ENCODE data around the gene TRDMT1. TPM values are rescaled to one million over a fixed set of nuclear protein-coding genes. Genes with fewer than 3 reads are reported as not detected.

The TRDMT1 gene
- total and polyA plus RNA-seq, 2 experiments from 2014 or later, result 3.9 to 10.1 TPM

- no peaks in the 10 kb centered on the region for H3K36me3 ChIP-seq
Measured at GRCh38 chr10:17155826-17156225, 45.6 kb downstream of the TRDMT1 start.

DNA sequence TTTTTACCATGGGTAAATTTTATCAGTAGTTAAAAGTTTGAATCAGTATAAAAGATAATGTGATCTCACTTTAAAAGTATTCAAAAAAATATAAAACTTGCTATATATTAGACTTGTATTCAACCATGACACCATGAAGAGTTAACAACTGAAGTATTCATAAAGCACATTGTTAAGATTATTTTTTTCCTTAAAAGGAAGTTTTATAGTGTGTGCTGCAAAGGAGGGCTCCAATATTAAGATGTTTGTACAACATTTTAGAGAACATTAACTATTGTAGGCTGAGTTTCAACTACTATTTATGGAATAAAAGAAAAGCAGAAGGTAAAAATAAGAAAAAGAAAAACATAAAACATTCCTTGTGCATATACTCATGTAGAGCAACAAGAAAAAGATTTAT is 47.4 kb downstream of the TRDMT1 start:
- no peaks in the 10 kb centered on the region for H3K4me1 ChIP-seq (ENCODE audit: low read depth)
- no peak for DNase-seq (ENCODE audit: low read depth in 1 of 2, low spot score in 1 of 2)
- H3K27ac ChIP-seq, result no peak overlapping the region
- no peaks in the 10 kb centered on the region for H3K9me3 ChIP-seq (ENCODE audit: low read depth)
- H3K27me3 ChIP-seq, result no peaks in the 10 kb centered on the region
- no peak overlapping the region for H3K4me3 ChIP-seq
- no peaks in the 10 kb centered on the region for H3K36me3 ChIP-seq
- TF ChIP-seq CTCF (IDR thresholded peaks at IDR 0.05; ENCODE audit: low read depth, low read length), result no peak

More at GRCh38 chr10:17155826-17156225, 45.6 kb downstream of the TRDMT1 start:
- DNase-seq (ENCODE audit: low read depth in 1 of 2, low spot score in 1 of 2), result no peak
- Histone ChIP-seq H3K4me1 (ENCODE audit: low read depth) (no peaks in the 10 kb centered on the region), H3K9me3 (ENCODE audit: low read depth) (no peaks in the 10 kb centered on the region), H3K4me3 (no peak overlapping the region), H3K27ac (no peak overlapping the region), H3K27me3 (no peaks in the 10 kb centered on the region)
- no peak for TF ChIP-seq CTCF (IDR thresholded peaks at IDR 0.05; ENCODE audit: low read depth, low read length)

- no peaks in the 10 kb centered on the region for H3K9me3 ChIP-seq (ENCODE audit: low read depth)
- TF ChIP-seq CTCF (IDR thresholded peaks at IDR 0.05; ENCODE audit: low read depth, low read length), result no peak
- H3K27ac ChIP-seq, result no peak overlapping the region
- no peaks in the 10 kb centered on the region for H3K36me3 ChIP-seq
- no peaks in the 10 kb centered on the region for H3K4me1 ChIP-seq (ENCODE audit: low read depth)
- H3K4me3 ChIP-seq, result no peak overlapping the region
- no peak for DNase-seq (ENCODE audit: low read depth in 1 of 2, low spot score in 1 of 2)
- no peaks in the 10 kb centered on the region for H3K27me3 ChIP-seq
Measured at GRCh38 chr10:17153321-17153720, 48.2 kb downstream of the TRDMT1 start.

GRCh38 chr10:17151716-17152115 is 49.8 kb downstream of the TRDMT1 start:
- DNase-seq (ENCODE audit: low read depth in 1 of 2, low spot score in 1 of 2), result no peak
- Histone ChIP-seq H3K27ac (no peak overlapping the region), H3K36me3 (no peaks in the 10 kb centered on the region), H3K4me1 (ENCODE audit: low read depth) (no peaks in the 10 kb centered on the region), H3K27me3 (no peaks in the 10 kb centered on the region), H3K4me3 (no peak overlapping the region), H3K9me3 (ENCODE audit: low read depth) (no peaks in the 10 kb centered on the region)
- TF ChIP-seq CTCF (IDR thresholded peaks at IDR 0.05; ENCODE audit: low read depth, low read length), result no peak

GRCh38 chr10:17147884-17148489 is 53.5 kb downstream of the TRDMT1 start:
- H3K4me3 ChIP-seq, result no peak overlapping the region
- H3K4me1 ChIP-seq (ENCODE audit: low read depth), result no peaks in the 10 kb centered on the region
- DNase-seq (ENCODE audit: low read depth in 1 of 2, low spot score in 1 of 2), result peak in 1 of 2 donors; percentile 86
- H3K27ac ChIP-seq, result no peak overlapping the region
- no peak for TF ChIP-seq CTCF (IDR thresholded peaks at IDR 0.05; ENCODE audit: low read depth, low read length)
- no peaks in the 10 kb centered on the region for H3K27me3 ChIP-seq
- no peaks in the 10 kb centered on the region for H3K9me3 ChIP-seq (ENCODE audit: low read depth)
- no peaks in the 10 kb centered on the region for H3K36me3 ChIP-seq
